Endothelial cell of umbilical vein (primary cell): ENCODE data around the gene GSKIP. TPM values are rescaled to one million over a fixed set of nuclear protein-coding genes. Genes with fewer than 3 reads are reported as not detected.

ENCODE experiments used
- BruUV-seq: library from RNA; stranded (reverse); fragments of 400-500 nt; replicated peaks from 2 replicates; lab custom pipeline; 2021; lab: Mats Ljungman, UMichigan
- CTCF ChIA-PET: fragments of 300-600, 350-600 bp; sonication (Branson Sonifier 250); formaldehyde crosslinking; loops from one replicate; lab custom pipeline; 2021; ENCODE audit warnings: antibody characterized with exemption, inconsistent platforms; lab: Charles Lee
- POLR2A ChIA-PET: fragments of 300-600, 350-600 bp; sonication (Branson Sonifier 250); formaldehyde crosslinking; loops from one replicate; lab custom pipeline; 2021; ENCODE audit warnings: antibody characterized with exemption, inconsistent platforms; lab: Charles Lee
- DNase-seq: peaks from one replicate; pipeline ENCODE4 v3.0.0-alpha.2; 2011; ENCODE audit warnings: low read depth, low spot score
- FAIRE-seq: peaks from 2 replicates; lab custom pipeline; 2011; peaks lifted over from hg19 to GRCh38; lab: Jason Lieb, UNC
- H2AFZ ChIP-seq: 2 replicates; pipeline ENCODE4 v1.6.0; 2012; ENCODE audit warnings: low read depth, low read length, control low read depth, inconsistent platforms
- H3K27ac ChIP-seq: 2 replicates; pipeline ENCODE4 v1.5.1; 2011; ENCODE audit warnings: low read depth, mild to moderate bottlenecking, control low read depth, low read length, moderate library complexity; ENCODE audit not compliant: insufficient read depth
- H3K27me3 ChIP-seq, 2 experiments: 2 replicates each; pipeline versions ENCODE4 v1.6.0 to v1.6.1; 2011; ENCODE audit warnings: low read length in 2 of 2, mixed read lengths in 1 of 2; ENCODE audit not compliant: control insufficient read depth in 2 of 2, insufficient read depth in 2 of 2
- H3K36me3 ChIP-seq, 2 experiments: 2 replicates in 1 of 2; 3 replicates in 1 of 2; pipeline ENCODE4 v1.5.1; 2011; ENCODE audit warnings: low read length in 2 of 2, mild to moderate bottlenecking in 1 of 2, moderate library complexity in 1 of 2; ENCODE audit not compliant: control insufficient read depth in 2 of 2, insufficient read depth in 2 of 2; ENCODE audit errors: extremely low read depth in 1 of 2
- H3K4me1 ChIP-seq: 3 replicates; pipeline ENCODE4 v1.5.1; 2011; ENCODE audit warnings: mild to moderate bottlenecking, low read length; ENCODE audit not compliant: control insufficient read depth, insufficient read depth; ENCODE audit errors: extremely low read depth
- H3K4me2 ChIP-seq: 2 replicates; pipeline ENCODE4 v1.6.1; 2011; ENCODE audit warnings: low read length, control low read depth, mixed read lengths; ENCODE audit not compliant: insufficient read depth
- H3K4me3 ChIP-seq, 3 experiments: fragments of 200-600 bp in 1 of 3; sonication (generic), shearing (Covaris generic) in 1 of 3; replicated peaks in 1 of 3; 2 replicates each; pipeline ENCODE4 v1.5.1; 2011 to 2016; ENCODE audit warnings: control low read depth in 3 of 3, low read length in 3 of 3, mild to moderate bottlenecking in 2 of 3, inconsistent platforms in 1 of 3, low read depth in 1 of 3, moderate library complexity in 1 of 3; ENCODE audit not compliant: insufficient read depth in 1 of 3
- H3K79me2 ChIP-seq: 2 replicates; pipeline ENCODE4 v1.6.0; 2012; ENCODE audit warnings: low read length, inconsistent platforms; ENCODE audit not compliant: control insufficient read depth, insufficient read depth
- H3K9ac ChIP-seq: replicated peaks from 2 replicates; pipeline ENCODE3; 2011; ENCODE audit warnings: low read length, control low read depth; ENCODE audit not compliant: insufficient read depth; ENCODE audit errors: extremely low read depth
- H3K9me1 ChIP-seq: replicated peaks from 3 replicates; pipeline ENCODE4 v1.6.0; 2011; ENCODE audit warnings: mild to moderate bottlenecking, low read length; ENCODE audit not compliant: control insufficient read depth, insufficient read depth; ENCODE audit errors: extremely low read depth
- H3K9me3 ChIP-seq: replicated peaks from 2 replicates; pipeline ENCODE4 v1.5.1; 2012; ENCODE audit warnings: low read length, inconsistent platforms; ENCODE audit not compliant: control insufficient read depth, insufficient read depth
- H4K20me1 ChIP-seq: replicated peaks from 2 replicates; pipeline ENCODE3; 2011; ENCODE audit warnings: mild to moderate bottlenecking, low read length; ENCODE audit not compliant: control insufficient read depth, insufficient read depth; ENCODE audit errors: extremely low read depth
- CTCF ChIP-seq, 2 donors: IDR thresholded peaks; 1 replicate in 1 of 2; 2 replicates in 1 of 2; pipeline ENCODE4 v1.5.1; 2011; ENCODE audit warnings: low read length in 2 of 2, mild to moderate bottlenecking in 2 of 2, moderate library complexity in 2 of 2, control low read depth in 1 of 2, inconsistent platforms in 1 of 2, low read depth in 1 of 2; ENCODE audit not compliant: insufficient read depth in 1 of 2; ENCODE audit errors: extremely low read depth in 1 of 2
- EZH2 ChIP-seq: IDR thresholded peaks from 2 replicates; pipeline ENCODE4 v1.6.1; 2012; ENCODE audit warnings: borderline replicate concordance, low read depth, mild to moderate bottlenecking, moderate library complexity, low read length, inconsistent platforms; ENCODE audit not compliant: severe bottlenecking
- FOS ChIP-seq: IDR thresholded peaks from 2 replicates; pipeline ENCODE4 v1.6.1; 2011; ENCODE audit warnings: mild to moderate bottlenecking, low read length, moderate library complexity, borderline replicate concordance; ENCODE audit not compliant: insufficient read depth
- GATA2 ChIP-seq: IDR thresholded peaks from 2 replicates; pipeline ENCODE4 v1.7.0; 2011; ENCODE audit warnings: low read depth, mild to moderate bottlenecking, moderate library complexity, mixed read lengths, low read length; ENCODE audit not compliant: insufficient read length, insufficient read depth
- JUN ChIP-seq: IDR thresholded peaks from 2 replicates; pipeline ENCODE4 v1.6.1; 2011; ENCODE audit warnings: borderline replicate concordance, low read depth; ENCODE audit not compliant: insufficient read length, insufficient read depth
- MAX ChIP-seq: IDR thresholded peaks from 2 replicates; pipeline ENCODE4 v1.6.1; 2011; ENCODE audit not compliant: insufficient read depth, insufficient read length
- MYC ChIP-seq: IDR thresholded peaks from one replicate; pipeline ENCODE4 v1.6.1; 2011; ENCODE audit warnings: mild to moderate bottlenecking, low read depth, low read length
- POLR2A ChIP-seq: IDR thresholded peaks from 2 replicates; pipeline ENCODE4 v1.6.1; 2012; ENCODE audit warnings: low read depth, mild to moderate bottlenecking, control low read depth, low read length
- POLR2AphosphoS5 ChIP-seq: IDR thresholded peaks from 2 replicates; pipeline ENCODE4 v1.6.1; 2012; ENCODE audit warnings: low read depth, mild to moderate bottlenecking, control low read depth, low read length, moderate library complexity; ENCODE audit not compliant: insufficient read depth
- dilution Hi-C: fragments of 300-500 bp; cut with MboI; formaldehyde crosslinking; loops from one replicate; pipeline ENCODE4 v1.15.0; 2019; ENCODE audit warnings: low sequenced_read_pairs; ENCODE audit not compliant: extremely low pct_ligation_motif_present
- intact Hi-C: fragments of 100-400 bp; cut with micrococcal nuclease; formaldehyde crosslinking; loops from one replicate; pipeline ENCODE4 v1.10.0; 2022
- polyA plus RNA-seq, 4 experiments: library from polyadenylated mRNA; depleted of rRNA in 3 of 4; stranded (reverse) in 3 of 4; unstranded in 1 of 4; fragments of >200 nt; gene quantifications; 2 replicates each; pipeline versions ENCODE4 v1.2.1 to v1.2.3, GENCODE V29; 2011 to 2012; ENCODE audit warnings: missing spikeins in 1 of 4
- total RNA-seq: library from RNA; stranded (reverse); gene quantifications from 2 replicates; pipeline ENCODE4 v1.2.3, GENCODE V29; 2021

GSKIP gene
- total and polyA plus RNA-seq, 2 donors (not counting 3 experiments of a cell fraction or from before 2014, with no cell fraction given): 9.2 to 15.9 TPM

DNA sequence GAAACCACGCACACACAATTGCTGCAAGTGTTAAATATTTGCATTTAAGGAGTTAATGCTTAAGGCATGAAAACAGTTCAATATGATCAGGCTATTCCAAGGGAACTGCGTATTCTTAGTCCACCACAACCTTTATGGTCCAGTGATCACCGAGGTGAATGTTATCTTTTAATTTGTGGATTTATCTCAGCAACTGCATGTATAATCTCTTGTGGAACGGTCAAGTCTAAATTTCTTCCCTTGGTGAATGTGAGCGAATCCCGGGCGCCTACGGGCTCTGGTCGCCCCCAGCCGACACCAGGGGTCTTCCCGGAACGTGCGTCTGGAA lies 27.6 kb downstream of the GSKIP start:
- FAIRE-seq (no peak), DNase-seq (no peak)
- no peak overlapping the region for H3K27ac ChIP-seq
- intact Hi-C loops (loop anchor here (1.0 kb wide), 1 partner anchor 28 kb away; the partner anchor contains the start of genes ATG2B and GSKIP), dilution Hi-C loops (no loop called here)
- H3K4me1 ChIP-seq: peaks cover 7% of the 10 kb centered on the region
- H3K9me3 ChIP-seq: no peaks in the 10 kb centered on the region
- H3K9ac ChIP-seq: peak overlapping the region; percentile 73
- peak overlapping the region; percentile 88 for H2AFZ ChIP-seq
- H3K79me2 ChIP-seq: no peaks in the 10 kb centered on the region
- no peaks in the 10 kb centered on the region for H3K27me3 ChIP-seq
- H3K4me2 ChIP-seq: peak overlapping the region; percentile 94
- ChIA-PET CTCF (interaction anchor here (0.9 to 1.4 kb wide), 3 partner anchors 12 to 30 kb away, joined by 3 read pairs; partner anchors contain the start of gene ATG2B), POLR2A (no interaction called here)
- H4K20me1 ChIP-seq: no peaks in the 10 kb centered on the region
- no TSS peak for BruUV-seq
- no peaks in the 10 kb centered on the region for H3K36me3 ChIP-seq
- H3K9me1 ChIP-seq: no peaks in the 10 kb centered on the region
- TF ChIP-seq GATA2: no peak
- TF ChIP-seq MAX: no peak
- TF ChIP-seq POLR2AphosphoS5: no peak
- no peak for TF ChIP-seq FOS
- TF ChIP-seq MYC: no peak
- TF ChIP-seq POLR2A: no peak
- TF ChIP-seq CTCF (IDR thresholded peaks at IDR 0.05; ENCODE audit: extremely low read depth in 1 of 2, insufficient read depth in 1 of 2, low read depth in 1 of 2, low read length in 2 of 2): no peak
- no peak for TF ChIP-seq JUN
- no peak for TF ChIP-seq EZH2
- H3K4me3 ChIP-seq: peak overlapping the region; percentile 66 to 70 (median 69)
